ENCODE results near the gene SLC2A4RG. TPM values are rescaled to one million over a fixed set of nuclear protein-coding genes. Genes with fewer than 3 reads are reported as not detected.
A peak's percentile ranks its signal among the peaks of the same experiment; 100 is the strongest.

SLC2A4RG gene
- total and polyA plus RNA-seq, 2 of the 13 experiments (the other 11 are each of a cell fraction or from before 2014, with no cell fraction given): 91.4 to 95.9 TPM

DNA sequence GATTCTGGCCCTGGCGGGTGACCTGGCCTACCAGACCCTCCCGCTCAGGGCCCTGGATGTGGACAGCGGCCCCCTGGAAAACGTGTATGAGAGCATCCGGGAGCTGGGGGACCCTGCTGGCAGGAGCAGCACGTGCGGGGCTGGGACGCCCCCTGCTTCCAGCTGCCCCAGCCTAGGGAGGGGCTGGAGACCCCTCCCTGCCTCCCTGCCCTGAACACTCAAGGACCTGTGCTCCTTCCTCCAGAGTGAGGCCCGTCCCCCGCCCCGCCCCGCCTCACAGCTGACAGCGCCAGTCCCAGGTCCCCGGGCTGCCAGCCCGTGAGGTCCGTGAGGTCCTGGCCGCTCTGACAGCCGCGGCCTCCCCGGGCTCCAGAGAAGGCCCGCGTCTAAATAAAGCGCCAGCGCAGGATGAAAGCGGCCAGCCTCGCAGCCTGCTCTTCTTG is 868 bp upstream of the SLC2A4RG start:
- peaks cover 31 to 38% of the 10 kb centered on the region in 2 experiments for H3K36me3 ChIP-seq (replicated peaks in 1 of 2; ENCODE audit: control insufficient read depth in 1 of 2, insufficient read depth in 2 of 2, low read length in 2 of 2)
- TSS peak; percentile 69 for BruUV-seq (replicated peaks)
- ChIA-PET POLR2A (interaction anchor here (0.5 to 7.3 kb wide), 32 partner anchors 11 to 1671 kb away, joined by 3 to 190 read pairs (median 4); partner anchors contain the start of genes ARFRP1, C20orf204, GMEB2 and PRPF6), CTCF (ENCODE audit: low intra/inter-chr PET ratio, low total read pairs) (interaction anchor here (2.5 kb wide), 1 partner anchor 31 kb away, joined by 8 read pairs; the partner anchor contains the start of genes ARFRP1 and ZGPAT)
- H3K79me2 ChIP-seq (ENCODE audit: insufficient read depth, low read length): peaks cover 23% of the 10 kb centered on the region
- FAIRE-seq (no peak), DNase-seq (ENCODE audit: low spot score) (peak; percentile 71), ATAC-seq (peak; percentile 16)
- in situ Hi-C loops (cut with HindIII; ENCODE audit: extremely low pct_ligation_motif_present, low pct_unique_long_range_greater_than_20kb) (no loop called here), intact Hi-C loops (cut with micrococcal nuclease; ENCODE audit: unreplicated experiment) (loop anchor here (1.0 to 5.0 kb wide), 2 partner anchors 11 to 201 kb away; partner anchors contain the start of gene PTK6)
- peak overlapping the region; percentile 93 for H3K27ac ChIP-seq (ENCODE audit: extremely low read length, insufficient read depth, low read length)
- no peak overlapping the region for H2AFZ ChIP-seq (ENCODE audit: low read length)
- H3K27me3 ChIP-seq (ENCODE audit: control insufficient read depth in 1 of 2, insufficient read depth in 2 of 2, low read length in 2 of 2): no peaks in the 10 kb centered on the region
- peaks cover 64% of the 10 kb centered on the region for H3K4me1 ChIP-seq (ENCODE audit: insufficient read depth, low read length)
- H4K20me1 ChIP-seq (ENCODE audit: insufficient read depth, low read length): no peaks in the 10 kb centered on the region
- WGBS (ENCODE audit: low lambda C conversion rate): 0% methylated on average over 24 of the region's 26 CpGs
- H3K9me3 ChIP-seq (ENCODE audit: low read length): no peaks in the 10 kb centered on the region
- H3K9ac ChIP-seq (ENCODE audit: insufficient read depth, low read depth, low read length): peak overlapping the region; percentile 87
- H3K4me2 ChIP-seq (ENCODE audit: low read depth, low read length): peak overlapping the region; percentile 90
- peak overlapping the region; percentile 74 to 93 (median 85) for H3K4me3 ChIP-seq (replicated peaks in 1 of 3; ENCODE audit: insufficient read depth in 1 of 3, low read depth in 2 of 3, low read length in 3 of 3)
- peak; percentile 21; the same call in 1 of the 2 replicates for TF ChIP-seq ATRX (CRISPR knock-in tag; IDR thresholded peaks at IDR 0.05; ENCODE audit: borderline replicate concordance)
- TF ChIP-seq THAP7 (CRISPR knock-in tag; IDR thresholded peaks at IDR 0.05): peak; percentile 56; the same call in 1 of the 2 replicates
- TF ChIP-seq ZNF446 (CRISPR knock-in tag; IDR thresholded peaks at IDR 0.05): peak; percentile 73; the same call in 1 of the 2 replicates
- no peak for TF ChIP-seq SRF (IDR thresholded peaks at IDR 0.05; ENCODE audit: low read depth, low read length)
- TF ChIP-seq RFX5 (IDR thresholded peaks at IDR 0.05; ENCODE audit: low read depth, low read length): no peak; the same call in 1 of the 2 replicates
- TF ChIP-seq ZNF496 (CRISPR knock-in tag; IDR thresholded peaks at IDR 0.05; ENCODE audit: insufficient replicate concordance): no peak
- TF ChIP-seq PCBP2 (optimal IDR thresholded peaks at IDR 0.05; ENCODE audit: low read depth, low read length, poor library complexity, severe bottlenecking): peak; percentile 15
- 0 out of 2 replicates have a peak, but pooled peaks have one; percentile 60 for TF ChIP-seq MYPOP (CRISPR knock-in tag; IDR thresholded peaks at IDR 0.05)
- TF ChIP-seq, protein P1, sequence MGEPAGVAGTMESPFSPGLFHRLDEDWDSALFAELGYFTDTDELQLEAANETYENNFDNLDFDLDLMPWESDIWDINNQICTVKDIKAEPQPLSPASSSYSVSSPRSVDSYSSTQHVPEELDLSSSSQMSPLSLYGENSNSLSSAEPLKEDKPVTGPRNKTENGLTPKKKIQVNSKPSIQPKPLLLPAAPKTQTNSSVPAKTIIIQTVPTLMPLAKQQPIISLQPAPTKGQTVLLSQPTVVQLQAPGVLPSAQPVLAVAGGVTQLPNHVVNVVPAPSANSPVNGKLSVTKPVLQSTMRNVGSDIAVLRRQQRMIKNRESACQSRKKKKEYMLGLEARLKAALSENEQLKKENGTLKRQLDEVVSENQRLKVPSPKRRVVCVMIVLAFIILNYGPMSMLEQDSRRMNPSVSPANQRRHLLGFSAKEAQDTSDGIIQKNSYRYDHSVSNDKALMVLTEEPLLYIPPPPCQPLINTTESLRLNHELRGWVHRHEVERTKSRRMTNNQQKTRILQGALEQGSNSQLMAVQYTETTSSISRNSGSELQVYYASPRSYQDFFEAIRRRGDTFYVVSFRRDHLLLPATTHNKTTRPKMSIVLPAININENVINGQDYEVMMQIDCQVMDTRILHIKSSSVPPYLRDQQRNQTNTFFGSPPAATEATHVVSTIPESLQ (CRISPR knock-in tag; conservative IDR thresholded peaks at IDR 0.05): peak; percentile 20; the same call in 1 of the 2 replicates
- TF ChIP-seq SKI (IDR thresholded peaks at IDR 0.05; ENCODE audit: partially characterized antibody): no peak
- TF ChIP-seq KAT7 (CRISPR knock-in tag; IDR thresholded peaks at IDR 0.05; ENCODE audit: borderline replicate concordance): 0 out of 2 replicates have a peak, but pooled peaks have one; percentile 3
- no peak for TF ChIP-seq REST (IDR thresholded peaks at IDR 0.05; ENCODE audit: borderline replicate concordance in 1 of 2, low read depth in 1 of 2, low read length in 2 of 2)
- TF ChIP-seq GTF2F1 (IDR thresholded peaks at IDR 0.05; ENCODE audit: low read length): no peak
- TF ChIP-seq ZNF75D (CRISPR knock-in tag; IDR thresholded peaks at IDR 0.05; ENCODE audit: borderline replicate concordance): no peak
- no peak for TF ChIP-seq SALL1 (CRISPR knock-in tag; IDR thresholded peaks at IDR 0.05)

Data from HepG2 (cell line).